ENCODE measurements around the gene RBPJL.
"Not testable (repeated sequence)": the region's sequence is repeated elsewhere in the genome, so short reads cannot be mapped to it uniquely, and the experiment has no call there.

The RBPJL gene

GRCh38 chr20:45344168-45344860, 37.7 kb downstream of the RBPJL start:
- peak; percentile 31 for DNase-seq

GRCh38 chr20:45345104-45345936, 38.7 kb downstream of the RBPJL start:
- DNase-seq = peak; percentile 29

- no peak for DNase-seq
Measured at GRCh38 chr20:45346291-45346718, 39.7 kb downstream of the RBPJL start.

- DNase-seq = no peak
Measured at GRCh38 chr20:45346851-45347250, 40.2 kb downstream of the RBPJL start.

DNA sequence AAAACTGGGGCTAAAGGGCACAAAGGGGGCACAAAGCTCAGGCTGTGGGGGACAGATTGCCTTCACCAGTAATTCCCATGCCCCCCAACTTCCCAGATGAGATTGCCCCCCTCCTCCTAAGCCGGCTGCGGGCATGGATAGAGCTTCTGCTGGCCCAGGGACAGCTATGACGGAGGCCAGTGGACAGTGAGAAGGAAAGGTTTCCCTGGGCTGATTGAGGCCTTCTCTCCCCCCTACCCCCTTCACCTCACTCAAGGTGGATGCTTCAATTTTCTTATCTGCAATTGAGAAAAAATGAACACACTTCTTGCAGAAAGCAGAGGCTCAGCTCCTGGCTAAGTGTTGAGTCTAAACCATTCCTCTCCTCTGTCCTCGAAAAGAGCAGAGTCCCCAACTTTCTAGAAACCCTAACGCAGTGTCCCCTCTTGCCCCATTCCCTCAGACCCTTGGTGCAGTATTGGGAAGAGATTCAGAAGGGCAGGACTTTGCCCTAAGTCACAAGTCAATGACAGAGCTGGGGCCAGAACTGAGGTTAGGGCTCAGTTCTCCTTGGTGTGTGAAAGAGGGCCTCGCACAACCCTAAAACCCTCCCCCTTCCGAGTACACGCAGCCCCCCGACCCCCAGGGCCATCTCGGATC, 40.8 kb downstream of the RBPJL start:
- DNase-seq = no peak

GRCh38 chr20:45347936-45348778, 41.5 kb downstream of the RBPJL start, which contains the start of gene SDC4:
TSS of gene SDC4 (minus strand) at chr20:45348424. CDS start at chr20:45348384, 40 bp downstream.
- DNase-seq = no peak

GRCh38 chr20:45350217-45350616, 43.6 kb downstream of the RBPJL start:
- DNase-seq = no peak

- not testable (repeated sequence) for DNase-seq
Measured at GRCh38 chr20:45350795-45351194, 44.2 kb downstream of the RBPJL start.

DNA sequence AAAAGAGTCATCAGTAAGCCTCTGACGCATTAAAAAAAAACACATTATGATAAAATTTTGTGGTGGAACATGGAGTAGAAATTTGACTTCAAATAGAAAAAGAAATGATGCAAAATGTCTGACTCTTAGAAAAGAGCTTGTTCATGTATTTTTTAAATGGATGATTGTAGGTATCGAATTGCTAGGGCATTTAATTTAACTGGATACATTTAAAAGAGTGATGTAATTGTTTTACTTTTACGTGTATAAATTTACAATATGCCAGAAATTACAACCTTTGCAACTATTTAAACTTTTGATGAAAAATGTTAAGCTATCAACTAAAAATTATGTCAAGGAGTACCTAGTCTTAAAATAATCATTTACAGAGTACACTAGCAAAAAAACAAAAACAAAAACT, 46.1 kb downstream of the RBPJL start:
- DNase-seq = no peak

- DNase-seq = no peak
Measured at GRCh38 chr20:45353746-45354145, 47.1 kb downstream of the RBPJL start.

- DNase-seq = no peak
Measured at GRCh38 chr20:45354423-45355208, 48.0 kb downstream of the RBPJL start.

DNA sequence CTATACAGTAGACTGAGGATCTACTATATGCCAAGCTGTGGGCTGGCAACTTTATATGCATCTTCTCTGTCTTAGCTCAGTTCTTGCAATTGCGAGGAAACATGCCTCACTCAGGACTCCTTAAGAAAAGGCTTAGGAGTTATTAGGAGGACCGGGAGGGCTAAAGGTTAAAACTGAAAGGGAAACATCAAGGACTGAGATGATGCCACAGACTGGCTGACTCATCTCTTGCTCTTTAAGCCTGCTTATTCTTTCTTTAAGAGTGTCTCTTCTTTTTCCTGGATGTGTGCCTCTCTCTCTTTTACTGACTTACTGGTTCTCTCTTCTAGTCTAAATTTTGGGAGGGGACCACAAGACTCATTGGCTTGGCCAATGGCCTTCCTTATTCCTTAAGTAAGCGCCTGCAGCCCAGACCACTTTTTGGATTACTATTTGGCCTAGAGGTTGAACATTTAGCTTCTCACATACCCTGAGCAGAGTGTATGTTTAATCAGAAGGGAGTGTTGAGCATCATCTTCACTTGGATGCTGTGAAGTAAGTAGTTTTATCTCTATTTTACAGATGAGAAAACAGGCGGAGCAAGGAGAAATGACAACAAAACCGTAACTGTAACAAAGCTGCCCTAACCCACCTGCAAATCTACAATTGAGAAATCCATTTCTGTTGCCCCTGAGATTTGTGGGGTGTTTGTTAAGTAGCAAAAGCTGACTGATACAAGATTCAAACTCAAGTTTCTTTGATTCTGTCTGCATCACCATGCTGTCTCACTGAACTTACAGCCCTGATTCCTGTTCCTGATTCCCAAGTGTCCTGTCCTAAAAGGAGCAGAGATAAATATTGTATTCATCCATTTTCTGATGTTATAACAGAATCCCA, 48.8 kb downstream of the RBPJL start:
- DNase-seq = no peak

DNA sequence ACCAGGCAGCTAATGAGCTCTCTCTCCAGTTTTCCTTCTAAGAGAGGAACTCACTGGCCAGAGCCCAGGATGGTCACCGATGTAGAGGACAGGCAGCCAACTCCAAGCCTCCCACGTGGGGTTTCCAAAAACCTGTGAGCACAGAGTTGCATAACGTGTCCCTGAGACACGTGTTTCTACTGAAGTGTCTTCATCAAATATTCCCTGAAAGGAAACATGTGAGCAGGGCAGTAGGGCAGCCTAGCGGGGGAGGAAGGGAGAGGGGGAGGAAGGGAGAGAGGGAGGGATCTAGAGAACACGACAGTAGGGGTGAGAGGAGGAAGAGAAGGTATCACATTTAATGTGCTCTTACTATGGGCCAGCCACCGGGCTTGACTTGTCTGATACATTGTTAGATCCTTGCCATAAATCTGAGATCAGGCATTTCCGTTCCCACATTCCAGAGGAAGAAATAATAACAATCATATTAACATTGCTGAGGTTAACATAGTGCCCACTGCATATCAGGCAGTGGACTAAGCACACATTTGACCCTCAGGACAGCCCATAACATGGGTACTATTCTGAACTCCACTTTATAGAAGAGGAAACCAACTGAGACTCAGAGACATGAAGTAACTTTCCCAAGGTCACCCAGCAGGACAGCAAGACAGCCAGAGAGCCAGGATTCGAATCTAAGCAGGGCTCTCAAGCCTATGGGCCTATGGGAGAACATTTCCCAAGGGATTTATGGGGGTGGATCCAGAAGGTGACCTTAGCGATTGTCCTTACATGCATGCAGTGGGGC, 51.8 kb downstream of the RBPJL start:
- DNase-seq = peak; percentile 93

GRCh38 chr20:45359069-45359405, 52.4 kb downstream of the RBPJL start:
- no peak for DNase-seq

GRCh38 chr20:45359406-45360148, 52.9 kb downstream of the RBPJL start:
- DNase-seq = no peak

DNA sequence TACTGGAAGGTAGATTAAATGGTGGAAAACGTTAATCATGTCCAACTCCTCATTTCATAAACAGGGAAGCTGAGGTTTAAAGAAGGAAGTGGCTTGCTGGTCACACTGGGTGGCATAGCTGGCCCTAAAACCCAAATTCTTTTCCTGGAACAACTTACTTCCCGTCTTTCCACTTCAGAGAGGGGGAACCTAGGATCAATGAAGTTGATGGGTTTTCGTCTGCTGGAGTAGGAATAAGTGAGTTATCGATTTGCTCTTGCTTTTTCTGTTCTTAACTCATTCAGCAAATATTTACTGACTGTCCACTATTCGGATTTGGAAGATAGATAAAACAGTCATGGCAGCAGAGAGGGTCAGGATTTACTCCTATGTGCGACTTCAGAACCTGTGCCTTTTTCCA, 55.2 kb downstream of the RBPJL start:
- DNase-seq = no peak

GRCh38 chr20:45362804-45363610, 56.4 kb downstream of the RBPJL start, which contains the start of gene SYS1:
TSS of gene SYS1 (plus strand) at chr20:45363156. CDS start at chr20:45363532, 376 bp downstream.
- DNase-seq = peak; percentile 99

Measured in NCI-H2029 treated with DMSO at 0.1 percent for 48 hours (cell line).